T-cell (primary cell): ENCODE results near the gene STIM1. TPM values are rescaled to one million over a fixed set of nuclear protein-coding genes. Genes with fewer than 3 reads are reported as not detected.

Experiments used
- ATAC-seq, 4 experiments: fragments of 200-7000 bp in 3 of 4; fragments of 150-1000 bp in 1 of 4; cut with Tn5 transposase; replicated peaks in 1 of 4; 1 replicate in 3 of 4; 2 replicates in 1 of 4; pipeline ENCODE4 v1.10.0; 2021; ENCODE audit warnings: moderate library complexity in 3 of 4, mild to moderate bottlenecking in 2 of 4, moderate number of reproducible peaks in 1 of 4
- CTCF ChIA-PET, 2 donors: fragments of 300-600 bp; sonication (Branson Sonifier 250); formaldehyde crosslinking; loops; one replicate each; lab custom pipeline; 2022; ENCODE audit warnings: antibody characterized with exemption in 2 of 2; lab: Charles Lee
- POLR2A ChIA-PET, 2 donors: fragments of 300-600 bp; sonication (Branson Sonifier 250); formaldehyde crosslinking; loops; one replicate each; lab custom pipeline; 2022; ENCODE audit warnings: antibody characterized with exemption in 2 of 2; lab: Charles Lee
- DNase-seq, 35 experiments: peaks; one replicate each; pipeline versions ENCODE4 v3.0.0 to v3.0.0-alpha.2; 2013 to 2023
- H3K27ac ChIP-seq: one replicate; pipeline ENCODE4 v1.5.1; 2013; ENCODE audit warnings: low read length
- H3K27me3 ChIP-seq, 2 experiments: replicated peaks in 1 of 2; 1 replicate in 1 of 2; 2 replicates in 1 of 2; pipeline versions ENCODE4 v1.6.1 to v1.7.0; 2013; ENCODE audit warnings: low read length in 1 of 2, mixed read lengths in 1 of 2; ENCODE audit not compliant: control insufficient read depth in 2 of 2, insufficient read depth in 2 of 2; ENCODE audit errors: extremely low read depth in 1 of 2
- H3K36me3 ChIP-seq, 2 donors: 1 replicate in 1 of 2; 2 replicates in 1 of 2; pipeline versions ENCODE4 v1.6.1 to v1.7.0; 2013; ENCODE audit warnings: low read length in 1 of 2; ENCODE audit not compliant: control insufficient read depth in 2 of 2, insufficient read depth in 1 of 2; ENCODE audit errors: extremely low read depth in 1 of 2
- H3K4me1 ChIP-seq, 2 experiments: 1 replicate in 1 of 2; 2 replicates in 1 of 2; pipeline versions ENCODE4 v1.6.1 to v1.7.0; 2013; ENCODE audit warnings: low read length in 2 of 2, mixed read lengths in 1 of 2; ENCODE audit not compliant: insufficient read depth in 2 of 2, control insufficient read depth in 1 of 2; ENCODE audit errors: extremely low read depth in 1 of 2
- H3K4me3 ChIP-seq, 2 donors: 1 replicate in 1 of 2; 2 replicates in 1 of 2; pipeline versions ENCODE4 v1.5.1 to v1.7.0; 2013; ENCODE audit warnings: mild to moderate bottlenecking in 2 of 2, low read length in 1 of 2, moderate library complexity in 1 of 2; ENCODE audit not compliant: control insufficient read depth in 1 of 2; ENCODE audit errors: extremely low read depth in 1 of 2
- H3K9me3 ChIP-seq: 2 replicates; pipeline ENCODE4 v1.7.0; 2013
- H3K27ac Mint-ChIP-seq, 2 donors: one replicate each; pipeline ENCODE4 v1.8.0; 2020 to 2021; ENCODE audit warnings: mild to moderate bottlenecking in 2 of 2, mixed read lengths in 2 of 2
- H3K27me3 Mint-ChIP-seq, 2 donors: one replicate each; pipeline ENCODE4 v1.8.0; 2021 to 2022; ENCODE audit warnings: mixed read lengths in 2 of 2
- H3K36me3 Mint-ChIP-seq: one replicate; pipeline ENCODE4 v1.8.0; 2021; ENCODE audit warnings: mixed read lengths
- H3K4me1 Mint-ChIP-seq, 3 donors: one replicate each; pipeline ENCODE4 v1.8.0; 2020 to 2022; ENCODE audit warnings: mixed read lengths in 3 of 3, mild to moderate bottlenecking in 1 of 3
- H3K4me3 Mint-ChIP-seq, 3 donors: one replicate each; pipeline ENCODE4 v1.8.0; 2020 to 2022; ENCODE audit warnings: mild to moderate bottlenecking in 3 of 3, mixed read lengths in 3 of 3, moderate library complexity in 3 of 3
- H3K9me3 Mint-ChIP-seq, 3 donors: one replicate each; pipeline ENCODE4 v1.8.0; 2020 to 2022; ENCODE audit warnings: mixed read lengths in 3 of 3
- WGBS: methylation state at CpG from one replicate; pipeline ENCODE4 v1.1.5; 2013; ENCODE audit warnings: missing lambda C conversion rate; ENCODE audit not compliant: insufficient coverage; 5-methylcytosine and 5-hydroxymethylcytosine counted together
- total RNA-seq, 35 experiments: library from RNA in 6 of 35; stranded (reverse) in 6 of 35; fragments of 120-200 nt in 1 of 35; gene quantifications; one replicate each; pipeline versions ENCODE4 v1.2.1 to v1.2.4 and lab custom pipeline; 2013 to 2026

The STIM1 gene
- total RNA-seq, 5 donors from 2014 or later (not counting 1 experiment from before 2014, with no cell fraction given), result 87.6 to 139 (median 94.5) TPM

- peaks cover 0 to 8% of the 10 kb centered on the region in 2 experiments for H3K4me1 ChIP-seq
- Mint-ChIP-seq H3K27ac (no peak overlapping the region), H3K4me1 (peaks cover 66 to 76% (median 69%) of the 10 kb centered on the region in 3 donors), H3K9me3 (peaks cover 0 to 6% (median 0%) of the 10 kb centered on the region in 3 donors), H3K27me3 (no peaks in the 10 kb centered on the region), H3K4me3 (no peak overlapping the region), H3K36me3 (peaks cover 42% of the 10 kb centered on the region)
- no peak overlapping the region for H3K27ac ChIP-seq
- DNase-seq (no peak), ATAC-seq (no peak)
- peaks cover 2 to 3% of the 10 kb centered on the region in 2 donors for H3K36me3 ChIP-seq
- no peaks in the 10 kb centered on the region for H3K9me3 ChIP-seq
- CTCF ChIA-PET, result no interaction called here
- 100% methylated on average over 1 of the region's 2 CpGs for WGBS
- POLR2A ChIA-PET, result no interaction called here
- H3K4me3 ChIP-seq, result no peak overlapping the region
- no peaks in the 10 kb centered on the region for H3K27me3 ChIP-seq
These were observed 163.2 kb downstream of the STIM1 start for GRCh38 chr11:4018641-4019040.

DNA sequence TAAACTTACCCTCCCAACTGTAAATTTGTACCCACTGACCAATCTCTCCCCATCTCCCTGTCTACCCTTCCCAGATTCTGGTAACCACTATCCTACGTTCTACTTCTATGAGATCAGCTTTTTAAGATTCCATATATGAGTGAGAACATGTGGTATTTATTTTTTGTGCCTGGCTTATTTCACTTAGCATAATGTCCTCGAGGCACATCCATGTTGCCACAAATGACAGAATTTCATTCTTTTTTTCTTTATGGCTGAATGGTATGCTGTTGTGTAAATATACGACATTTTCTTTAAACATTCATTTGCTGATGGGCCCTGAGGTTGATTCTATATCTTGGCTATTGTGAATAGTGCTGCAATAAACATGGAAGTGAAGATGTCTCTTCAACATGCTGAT, 164.4 kb downstream of the STIM1 start:
- DNase-seq (no peak), ATAC-seq (no peak)
- CTCF ChIA-PET, result interaction anchor here (0.6 to 1.5 kb wide), 2 partner anchors 53 to 197 kb away, joined by 3 to 8 read pairs; no protein-coding TSS in a partner anchor
- H3K27ac Mint-ChIP-seq, result peak overlapping the region; percentile 0 to 48
- H3K27ac ChIP-seq, result no peak overlapping the region
- H3K9me3 ChIP-seq, result no peaks in the 10 kb centered on the region
- peaks cover 49% of the 10 kb centered on the region for H3K36me3 Mint-ChIP-seq
- 100% methylated on average over 1 of the region's 3 CpGs for WGBS
- peaks cover 54 to 72% (median 67%) of the 10 kb centered on the region in 3 donors for H3K4me1 Mint-ChIP-seq
- H3K4me1 ChIP-seq, result peaks cover 0 to 8% of the 10 kb centered on the region in 2 experiments
- POLR2A ChIA-PET, result no interaction called here
- peaks cover 3 to 14% of the 10 kb centered on the region in 2 donors for H3K36me3 ChIP-seq
- H3K27me3 Mint-ChIP-seq, result no peaks in the 10 kb centered on the region
- H3K4me3 Mint-ChIP-seq, result no peak overlapping the region
- H3K4me3 ChIP-seq, result no peak overlapping the region
- H3K27me3 ChIP-seq, result no peaks in the 10 kb centered on the region
- peaks cover 0 to 6% (median 0%) of the 10 kb centered on the region in 3 donors for H3K9me3 Mint-ChIP-seq

DNA sequence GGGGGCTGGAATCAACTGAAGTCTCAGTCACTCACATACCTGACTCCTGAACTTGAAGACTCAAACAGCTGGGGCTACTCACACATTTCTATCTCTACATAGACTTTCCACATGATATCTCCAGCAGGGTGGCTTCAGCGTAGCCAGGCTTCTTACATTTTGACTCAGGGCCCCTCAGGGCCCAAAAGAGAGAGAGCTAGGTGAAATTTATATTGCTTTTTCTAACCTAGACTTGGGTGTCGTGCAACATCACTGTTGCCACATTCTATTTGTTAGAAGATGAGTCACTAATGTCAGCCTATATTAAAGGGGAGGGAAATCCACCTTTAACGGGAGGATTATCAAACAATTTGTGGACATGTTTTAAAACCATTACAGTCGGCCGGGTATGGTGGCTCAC, 167.2 kb downstream of the STIM1 start:
- ATAC-seq, result no peak
- Histone ChIP-seq H3K4me1 (no peaks in the 10 kb centered on the region), H3K4me3 (no peak overlapping the region), H3K36me3 (peaks cover 3 to 37% of the 10 kb centered on the region in 2 donors), H3K27me3 (no peaks in the 10 kb centered on the region), H3K27ac (no peak overlapping the region), H3K9me3 (no peaks in the 10 kb centered on the region)
- POLR2A ChIA-PET, result no interaction called here
- H3K4me3 Mint-ChIP-seq, result no peak overlapping the region
- H3K9me3 Mint-ChIP-seq, result no peaks in the 10 kb centered on the region
- peaks cover 28 to 62% (median 47%) of the 10 kb centered on the region in 3 donors for H3K4me1 Mint-ChIP-seq
- peaks cover 62% of the 10 kb centered on the region for H3K36me3 Mint-ChIP-seq
- H3K27ac Mint-ChIP-seq, result peak overlapping the region in 1 of 2 donors; percentile 63
- CTCF ChIA-PET, result no interaction called here
- WGBS, result 95% methylated on average over 2 of the region's 5 CpGs
- no peak for DNase-seq
- no peaks in the 10 kb centered on the region for H3K27me3 Mint-ChIP-seq

GRCh38 chr11:4025248-4025966, 169.9 kb downstream of the STIM1 start:
- CTCF ChIA-PET, result interaction anchor here (0.6 to 1.0 kb wide), 2 partner anchors 80 to 171 kb away, joined by 3 to 4 read pairs; no protein-coding TSS in a partner anchor
- POLR2A ChIA-PET, result no interaction called here
- Mint-ChIP-seq H3K27me3 (no peaks in the 10 kb centered on the region), H3K4me3 (no peak overlapping the region), H3K27ac (peak overlapping the region; percentile 28 to 33), H3K36me3 (peaks cover 59% of the 10 kb centered on the region), H3K4me1 (peaks cover 16 to 47% (median 39%) of the 10 kb centered on the region in 3 donors), H3K9me3 (no peaks in the 10 kb centered on the region)
- DNase-seq, result no peak
- no CpG with 5 or more reads among the region's 3 CpGs for WGBS
- H3K9me3 ChIP-seq, result no peaks in the 10 kb centered on the region
- no peak overlapping the region for H3K27ac ChIP-seq
- H3K36me3 ChIP-seq, result peaks cover 3 to 37% of the 10 kb centered on the region in 2 donors
- no peaks in the 10 kb centered on the region for H3K4me1 ChIP-seq
- no peaks in the 10 kb centered on the region for H3K27me3 ChIP-seq
- no peak for ATAC-seq
- no peak overlapping the region for H3K4me3 ChIP-seq

- Histone ChIP-seq H3K4me3 (no peak overlapping the region), H3K27me3 (no peaks in the 10 kb centered on the region), H3K36me3 (peaks cover 3 to 37% of the 10 kb centered on the region in 2 donors)
These were observed 170.5 kb downstream of the STIM1 start for GRCh38 chr11:4025967-4026324.

DNA sequence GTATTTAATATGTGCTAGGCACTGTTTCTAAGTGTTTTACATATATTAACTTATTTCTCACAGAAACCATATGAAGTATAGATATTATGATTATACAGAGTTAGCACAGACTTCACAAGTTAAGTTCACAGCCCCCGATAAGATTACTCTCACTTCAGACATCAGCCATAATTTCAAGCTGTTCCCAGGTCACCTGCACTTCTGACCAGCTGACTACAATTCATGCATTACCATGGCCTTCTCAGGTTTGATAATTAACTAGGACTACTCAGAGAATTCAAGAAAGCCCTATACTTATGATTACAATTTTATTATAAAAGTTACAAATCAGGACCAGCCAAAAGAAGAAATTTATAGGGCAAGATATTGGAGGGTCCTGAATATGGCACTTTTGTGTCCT, 170.9 kb downstream of the STIM1 start:
- WGBS, result no CpG with 5 or more reads among the region's 1 CpG
- Mint-ChIP-seq H3K4me3 (no peak overlapping the region), H3K36me3 (peaks cover 62% of the 10 kb centered on the region), H3K4me1 (peaks cover 9 to 37% (median 33%) of the 10 kb centered on the region in 3 donors), H3K9me3 (no peaks in the 10 kb centered on the region), H3K27ac (no peak overlapping the region), H3K27me3 (no peaks in the 10 kb centered on the region)
- CTCF ChIA-PET, result interaction anchor here in 1 of 2 donors (0.6 kb wide), 1 partner anchor 11 kb away, joined by 4 read pairs; no protein-coding TSS in a partner anchor
- no peaks in the 10 kb centered on the region for H3K4me1 ChIP-seq
- peaks cover 3 to 37% of the 10 kb centered on the region in 2 donors for H3K36me3 ChIP-seq
- no peak overlapping the region for H3K4me3 ChIP-seq
- POLR2A ChIA-PET, result no interaction called here
- no peaks in the 10 kb centered on the region for H3K27me3 ChIP-seq
- H3K27ac ChIP-seq, result no peak overlapping the region
- H3K9me3 ChIP-seq, result no peaks in the 10 kb centered on the region
- no peak for ATAC-seq
- no peak for DNase-seq

More at GRCh38 chr11:4025967-4026324, 170.5 kb downstream of the STIM1 start:
- POLR2A ChIA-PET, result no interaction called here
- DNase-seq (no peak), ATAC-seq (no peak)
- H3K27me3 Mint-ChIP-seq, result no peaks in the 10 kb centered on the region
- H3K27ac Mint-ChIP-seq, result no peak overlapping the region
- peaks cover 11 to 41% (median 35%) of the 10 kb centered on the region in 3 donors for H3K4me1 Mint-ChIP-seq
- H3K36me3 Mint-ChIP-seq, result peaks cover 59% of the 10 kb centered on the region
- Histone ChIP-seq H3K27ac (no peak overlapping the region), H3K9me3 (no peaks in the 10 kb centered on the region), H3K4me1 (no peaks in the 10 kb centered on the region)
- WGBS, result 100% methylated on average over 1 of the region's 2 CpGs
- H3K9me3 Mint-ChIP-seq, result no peaks in the 10 kb centered on the region
- H3K4me3 Mint-ChIP-seq, result no peak overlapping the region
- CTCF ChIA-PET, result no interaction called here
